GM23338 (cell line): ENCODE data around the gene LURAP1L. TPM values are rescaled to one million over a fixed set of nuclear protein-coding genes. Genes with fewer than 3 reads are reported as not detected.

Experiments
- ATAC-seq: fragments of 200-7000 bp; cut with Tn5 transposase; 3 replicates; pipeline ENCODE4 v1.9.1; 2020
- DNase-seq: peaks from one replicate; pipeline ENCODE4 v3.0.0-alpha.2; 2015; ENCODE audit warnings: low spot score
- H2AFZ ChIP-seq: fragments of 200-600 bp; sonication (generic); 2 replicates; pipeline ENCODE4 v1.8.0; 2016; ENCODE audit warnings: antibody characterized with exemption, mild to moderate bottlenecking, moderate library complexity
- H3F3A ChIP-seq: fragments of 200-600 bp; sonication (generic); replicated peaks from 2 replicates; pipeline ENCODE4 v1.8.0; 2017; ENCODE audit warnings: antibody characterized with exemption, mixed run types, low read depth
- H3K27ac ChIP-seq: fragments of 200-600 bp; sonication (generic); 2 replicates; pipeline ENCODE4 v1.6.1; 2016; ENCODE audit warnings: low read depth
- H3K27me3 ChIP-seq: fragments of 200-600 bp; sonication (generic); 2 replicates; pipeline ENCODE4 v1.8.0; 2016; ENCODE audit warnings: mild to moderate bottlenecking, mixed run types, moderate library complexity; ENCODE audit not compliant: insufficient read depth
- H3K36me3 ChIP-seq: fragments of 200-600 bp; sonication (generic); 2 replicates; pipeline ENCODE4 v1.8.0; 2016; ENCODE audit warnings: mild to moderate bottlenecking; ENCODE audit not compliant: insufficient read depth
- H3K4me1 ChIP-seq: fragments of 200-600 bp; sonication (generic); 2 replicates; pipeline ENCODE4 v1.8.0; 2016; ENCODE audit warnings: mild to moderate bottlenecking, moderate library complexity; ENCODE audit not compliant: insufficient read depth
- H3K4me2 ChIP-seq: fragments of 200-600 bp; sonication (generic); 2 replicates; pipeline ENCODE4 v1.7.1; 2017; ENCODE audit warnings: mixed run types
- H3K4me3 ChIP-seq: fragments of 200-600 bp; sonication (generic); 2 replicates; pipeline ENCODE4 v1.6.1; 2016; ENCODE audit warnings: mixed run types
- H3K79me2 ChIP-seq: fragments of 200-600 bp; sonication (generic); replicated peaks from 2 replicates; pipeline ENCODE4 v1.8.0; 2017; ENCODE audit warnings: mild to moderate bottlenecking; ENCODE audit not compliant: insufficient read depth
- H3K9me2 ChIP-seq: fragments of 200-600 bp; sonication (generic); 2 replicates; pipeline ENCODE4 v1.8.0; 2017; ENCODE audit not compliant: insufficient read depth
- H4K20me1 ChIP-seq: fragments of 200-600 bp; sonication (generic); replicated peaks from 2 replicates; pipeline ENCODE4 v1.8.0; 2017; ENCODE audit warnings: mild to moderate bottlenecking; ENCODE audit not compliant: insufficient read depth
- H3K27ac Mint-ChIP-seq: 2 replicates; pipeline ENCODE4 v1.8.0; 2020; ENCODE audit warnings: inconsistent platforms, mild to moderate bottlenecking, moderate library complexity, mixed read lengths
- H3K27me3 Mint-ChIP-seq: 3 replicates; pipeline ENCODE4 v1.8.0; 2022; ENCODE audit warnings: low read depth, mild to moderate bottlenecking, moderate library complexity, mixed read lengths, inconsistent platforms; ENCODE audit not compliant: insufficient read depth, poor library complexity
- H3K36me3 Mint-ChIP-seq: 3 replicates; pipeline ENCODE4 v1.8.0; 2021; ENCODE audit warnings: low read depth, mild to moderate bottlenecking, inconsistent platforms, moderate library complexity, mixed read lengths
- H3K4me1 Mint-ChIP-seq: 3 replicates; pipeline ENCODE4 v1.8.0; 2020; ENCODE audit warnings: mild to moderate bottlenecking, inconsistent platforms, mixed read lengths
- H3K4me3 Mint-ChIP-seq: 3 replicates; pipeline ENCODE4 v1.8.0; 2021; ENCODE audit warnings: moderate library complexity, mild to moderate bottlenecking, inconsistent platforms, mixed read lengths
- H3K9me3 Mint-ChIP-seq: 3 replicates; pipeline ENCODE4 v1.8.0; 2020; ENCODE audit warnings: moderate library complexity, mild to moderate bottlenecking, inconsistent platforms, mixed read lengths
- ETS1 ChIP-seq: IDR thresholded peaks from 2 replicates; pipeline ENCODE4 v1.6.1; 2016; ENCODE audit warnings: antibody characterized with exemption
- EZH2 ChIP-seq: fragments of 200-600 bp; sonication (generic); IDR thresholded peaks from one replicate; pipeline ENCODE4 v1.8.0; 2017; ENCODE audit warnings: antibody characterized with exemption, mild to moderate bottlenecking, low read depth; ENCODE audit not compliant: unreplicated experiment
- JUNB ChIP-seq: IDR thresholded peaks from one replicate; pipeline ENCODE4 v1.6.1; 2016; ENCODE audit warnings: antibody characterized with exemption; ENCODE audit not compliant: unreplicated experiment
- NANOG ChIP-seq: IDR thresholded peaks from 2 replicates; pipeline ENCODE4 v1.6.1; 2016; ENCODE audit warnings: antibody characterized with exemption, borderline replicate concordance
- ZNF462 ChIP-seq: fragments of 250-450 bp; sonication (Bioruptor Pico); IDR thresholded peaks from 2 replicates; pipeline ENCODE4 v1.5.0; 2020; ENCODE audit warnings: mild to moderate bottlenecking, moderate library complexity
- polyA plus RNA-seq: library from polyadenylated mRNA; unstranded; fragments of >200 nt; fragmentation: Nextera tagmentation; extraction: Ambion mirVana; gene quantifications from 2 replicates; pipeline ENCODE4 v1.2.1, GENCODE V29; 2016
- total RNA-seq: library from RNA; depleted of rRNA; stranded (reverse); fragments of >200 nt; shearing (Covaris generic); gene quantifications from 2 replicates; pipeline ENCODE4 v1.2.3, GENCODE V29; 2014

Gene LURAP1L
- total and polyA plus RNA-seq, 2 experiments from 2014 or later: 1.2 to 1.6 TPM

GRCh38 chr9:12790883-12791282 is 16.1 kb downstream of the LURAP1L start:
- Mint-ChIP-seq H3K27me3 (no peaks in the 10 kb centered on the region), H3K9me3 (no peaks in the 10 kb centered on the region), H3K36me3 (no peaks in the 10 kb centered on the region), H3K27ac (no peak overlapping the region), H3K4me3 (no peak overlapping the region), H3K4me1 (no peaks in the 10 kb centered on the region)
- H2AFZ ChIP-seq: no peak overlapping the region
- no peaks in the 10 kb centered on the region for H3K9me2 ChIP-seq
- H3K4me1 ChIP-seq: no peaks in the 10 kb centered on the region
- no peak overlapping the region for H3K27ac ChIP-seq
- H3F3A ChIP-seq: no peaks in the 10 kb centered on the region
- ATAC-seq: no peak
- H3K4me2 ChIP-seq: no peak overlapping the region
- no peaks in the 10 kb centered on the region for H3K27me3 ChIP-seq
- no peak overlapping the region for H3K4me3 ChIP-seq
- H3K36me3 ChIP-seq: no peaks in the 10 kb centered on the region
- no peaks in the 10 kb centered on the region for H4K20me1 ChIP-seq
- H3K79me2 ChIP-seq: no peaks in the 10 kb centered on the region
- no peak for DNase-seq
- no peak for TF ChIP-seq EZH2
- no peak for TF ChIP-seq ZNF462 (CRISPR knock-in tag)
- no peak for TF ChIP-seq NANOG
- TF ChIP-seq JUNB: no peak
- no peak for TF ChIP-seq ETS1
